Lung (tissue), 12 donors: ENCODE measurements around the gene YEATS2. TPM values are rescaled to one million over a fixed set of nuclear protein-coding genes. Genes with fewer than 3 reads are reported as not detected.

Source experiments
- ATAC-seq: fragments of 200-7000 bp; cut with Tn5 transposase; one replicate; pipeline ENCODE4 v1.9.1; 2020; ENCODE audit warnings: moderate number of reproducible peaks; ENCODE audit not compliant: insufficient read depth, low FRiP score
- DNase-seq, 3 donors: peaks; one replicate each; pipeline ENCODE4 v3.0.0-alpha.2; 2013 to 2017
- H3K27ac ChIP-seq, 2 donors: one replicate each; pipeline ENCODE4 v1.5.1; 2013; ENCODE audit warnings: mild to moderate bottlenecking in 2 of 2, moderate library complexity in 2 of 2, control low read depth in 1 of 2, inconsistent platforms in 1 of 2, low read depth in 1 of 2, low read length in 1 of 2
- H3K27me3 ChIP-seq, 3 donors: one replicate each; pipeline ENCODE4 v1.5.1; 2013; ENCODE audit warnings: low read length in 2 of 3; ENCODE audit not compliant: control insufficient read depth in 3 of 3, insufficient read depth in 3 of 3
- H3K36me3 ChIP-seq, 4 donors: one replicate each; pipeline ENCODE4 v1.5.1; 2013; ENCODE audit warnings: low read length in 4 of 4, mild to moderate bottlenecking in 1 of 4, moderate library complexity in 1 of 4; ENCODE audit not compliant: control insufficient read depth in 4 of 4, insufficient read depth in 4 of 4
- H3K4me1 ChIP-seq, 5 donors: one replicate each; pipeline ENCODE4 v1.5.1; 2013; ENCODE audit warnings: low read length in 5 of 5, mild to moderate bottlenecking in 2 of 5, moderate library complexity in 1 of 5; ENCODE audit not compliant: control insufficient read depth in 5 of 5, insufficient read depth in 5 of 5
- H3K4me3 ChIP-seq: one replicate; pipeline ENCODE4 v1.5.1; 2013; ENCODE audit warnings: mild to moderate bottlenecking, control low read depth, moderate library complexity
- H3K9ac ChIP-seq, 2 donors: one replicate each; pipeline ENCODE4 v1.5.1; 2013; ENCODE audit warnings: low read length in 2 of 2, control low read depth in 1 of 2; ENCODE audit not compliant: insufficient read depth in 1 of 2
- H3K9me3 ChIP-seq, 4 donors: one replicate each; pipeline ENCODE4 v1.5.1; 2013; ENCODE audit warnings: low read length in 3 of 4, mild to moderate bottlenecking in 1 of 4, moderate library complexity in 1 of 4; ENCODE audit not compliant: control insufficient read depth in 4 of 4, insufficient read depth in 3 of 4
- CTCF ChIP-seq: IDR thresholded peaks from 2 replicates; pipeline ENCODE4 v1.5.1; 2012; ENCODE audit warnings: mild to moderate bottlenecking; ENCODE audit errors: control extremely low read depth, extremely low read depth
- WGBS, 2 donors: extraction: QIAGEN DNeasy Blood & Tissue Kit; methylation state at CpG; one replicate each; pipeline ENCODE4 v1.1.7; 2013; 5-methylcytosine and 5-hydroxymethylcytosine counted together
- polyA plus RNA-seq, 2 donors: library from polyadenylated mRNA; stranded (reverse); fragments of 200-250 nt; gene quantifications; one replicate each; pipeline ENCODE4 v1.2.1, GENCODE V29; 2013
- total RNA-seq, 2 donors: library from RNA; depleted of rRNA in 1 of 2; stranded (reverse); fragments of >200 nt in 1 of 2; gene quantifications; one replicate each; pipeline ENCODE4 v1.2.1, GENCODE V29; 2014 to 2021
- donor health status: control.
- donor health status: control.
- donor health status: Bipolar disorder and iron deficiency.
- donor health status: healthy.
- donor health status: DM: yes; HTN: yes; CAD: no.

YEATS2 gene
- total and polyA plus RNA-seq, 4 donors, result 9.6 to 42.9 (median 18.9) TPM

- Histone ChIP-seq H3K27me3 (no peaks in the 10 kb centered on the region), H3K9ac (no peak overlapping the region), H3K4me1 (no peaks in the 10 kb centered on the region), H3K27ac (no peak overlapping the region), H3K4me3 (no peak overlapping the region), H3K9me3 (no peaks in the 10 kb centered on the region), H3K36me3 (peaks cover 5 to 17% (median 12%) of the 10 kb centered on the region in 4 donors)
- TF ChIP-seq CTCF, result no peak
- no peak for DNase-seq
- ATAC-seq, result no peak
These were observed 17.0 kb downstream of the YEATS2 start for GRCh38 chr3:183714622-183715021.

DNA sequence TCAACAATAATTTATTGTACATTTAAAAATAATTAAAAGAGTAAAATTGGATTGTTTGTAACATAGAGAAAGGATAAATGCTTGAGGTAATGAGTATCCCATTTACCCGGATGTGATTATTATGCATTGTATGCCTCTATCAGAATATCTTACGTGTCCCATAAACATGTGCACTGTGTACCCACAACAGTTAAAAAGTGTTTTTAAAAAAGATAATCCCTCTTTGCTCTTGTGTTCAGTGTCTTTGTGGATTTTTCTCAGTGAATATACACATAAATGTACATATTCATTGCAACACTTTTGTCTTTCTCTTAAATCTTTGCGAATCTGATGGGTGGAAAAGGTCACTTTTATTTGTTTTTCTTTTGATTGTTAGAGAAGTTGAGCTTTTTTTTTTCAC lies 20.4 kb downstream of the YEATS2 start:
- no peak overlapping the region for H3K27ac ChIP-seq
- no peak for DNase-seq

GRCh38 chr3:183725387-183725786 lies 27.8 kb downstream of the YEATS2 start:
- Histone ChIP-seq H3K9ac (no peak overlapping the region), H3K9me3 (no peaks in the 10 kb centered on the region), H3K4me3 (no peak overlapping the region), H3K27ac (no peak overlapping the region), H3K4me1 (no peaks in the 10 kb centered on the region), H3K36me3 (peaks cover 5 to 32% (median 21%) of the 10 kb centered on the region in 4 donors), H3K27me3 (no peaks in the 10 kb centered on the region)
- ATAC-seq, result no peak
- no peak for DNase-seq
- 59 to 78% methylated on average over 6 of the region's 6 CpGs for WGBS, 2 donors
- TF ChIP-seq CTCF, result no peak

More for the DNA sequence above, 20.4 kb downstream of the YEATS2 start:
- no peaks in the 10 kb centered on the region for H3K9me3 ChIP-seq
- TF ChIP-seq CTCF, result no peak
- no peak overlapping the region for H3K9ac ChIP-seq
- 88 to 95% methylated on average over 3 of the region's 3 CpGs for WGBS, 2 donors
- no peak overlapping the region for H3K4me3 ChIP-seq
- no peak for ATAC-seq
- no peaks in the 10 kb centered on the region for H3K4me1 ChIP-seq
- H3K27me3 ChIP-seq, result no peaks in the 10 kb centered on the region
- H3K36me3 ChIP-seq, result peaks cover 10 to 32% (median 20%) of the 10 kb centered on the region in 4 donors

GRCh38 chr3:183728204-183728603 lies 30.6 kb downstream of the YEATS2 start:
- ATAC-seq (no peak), DNase-seq (no peak)
- Histone ChIP-seq H3K9me3 (no peaks in the 10 kb centered on the region), H3K27me3 (no peaks in the 10 kb centered on the region), H3K36me3 (peaks cover 8 to 25% (median 16%) of the 10 kb centered on the region in 4 donors), H3K4me3 (no peak overlapping the region), H3K9ac (no peak overlapping the region), H3K4me1 (no peaks in the 10 kb centered on the region), H3K27ac (no peak overlapping the region)
- 86 to 89% methylated on average over 1 of the region's 1 CpG for WGBS, 2 donors
- no peak for TF ChIP-seq CTCF
